GM12878 (cell line): ENCODE measurements around the gene CELSR3. TPM values are rescaled to one million over a fixed set of nuclear protein-coding genes. Genes with fewer than 3 reads are reported as not detected.
A peak's percentile ranks its signal among the peaks of the same experiment; 100 is the strongest.

ENCODE experiments used
- ATAC-seq: fragments of 200-7000 bp; cut with Tn5 transposase; 3 replicates; pipeline ENCODE4 v1.9.1; 2020; ENCODE audit warnings: mild to moderate bottlenecking, moderate library complexity
- BruUV-seq: library from RNA; stranded (reverse); fragments of 400-500 nt; replicated peaks from 2 replicates; lab custom pipeline; 2021; lab: Mats Ljungman, UMichigan
- CTCF ChIA-PET: fragments of 300-600 bp; sonication (Branson Sonifier 250); formaldehyde crosslinking; extraction: SDS; loops from one replicate; lab custom pipeline; 2021; ENCODE audit warnings: inconsistent platforms; lab: Yijun Ruan, JAX
- POLR2A ChIA-PET: fragments of 350-600 bp; formaldehyde crosslinking; extraction: SDS; loops from one replicate; lab custom pipeline; 2021; ENCODE audit warnings: inconsistent platforms; lab: Charles Lee
- RAD21 ChIA-PET: fragments of 300-600 bp; sonication (Branson Sonifier 250); formaldehyde crosslinking; loops from one replicate; lab custom pipeline; 2023; ENCODE audit warnings: antibody characterized with exemption; ENCODE audit not compliant: unreplicated experiment; lab: Charles Lee
- SMC1A ChIA-PET: fragments of 300-600 bp; sonication (Branson Sonifier 250); formaldehyde crosslinking; loops from one replicate; lab custom pipeline; 2023; ENCODE audit not compliant: unreplicated experiment, uncharacterized antibody; lab: Charles Lee
- DNase-seq: peaks from one replicate; pipeline ENCODE4 v3.0.0-alpha.2; 2011; ENCODE audit warnings: low read depth, low spot score
- FAIRE-seq: peaks from 3 replicates; lab custom pipeline; 2011; peaks lifted over from hg19 to GRCh38; lab: Jason Lieb, UNC
- H2AFZ ChIP-seq: 2 replicates; pipeline ENCODE4 v1.6.0; 2011; ENCODE audit warnings: low read depth, low read length, control low read depth; ENCODE audit not compliant: control insufficient read depth
- H3K27ac ChIP-seq: 2 replicates; pipeline ENCODE4 v1.5.1; 2011; ENCODE audit warnings: control low read depth; ENCODE audit not compliant: control insufficient read depth, insufficient read depth
- H3K27me3 ChIP-seq, 2 experiments: replicated peaks in 1 of 2; 2 replicates each; pipeline versions ENCODE4 v1.6.0 to v1.6.1; 2011; ENCODE audit warnings: low read length in 1 of 2; ENCODE audit not compliant: control insufficient read depth in 2 of 2, insufficient read depth in 2 of 2
- H3K36me3 ChIP-seq, 2 experiments: 2 replicates each; pipeline ENCODE4 v1.5.1; 2011; ENCODE audit warnings: low read length in 1 of 2; ENCODE audit not compliant: control insufficient read depth in 2 of 2, insufficient read depth in 2 of 2
- H3K4me1 ChIP-seq: 2 replicates; pipeline ENCODE4 v1.6.1; 2011; ENCODE audit warnings: mild to moderate bottlenecking, low read length, moderate library complexity, mixed read lengths; ENCODE audit not compliant: control insufficient read depth, insufficient read depth
- H3K4me2 ChIP-seq: 2 replicates; pipeline ENCODE4 v1.6.0; 2011; ENCODE audit warnings: control low read depth; ENCODE audit not compliant: control insufficient read depth, insufficient read depth
- H3K4me3 ChIP-seq: fragments of 200-600 bp; sonication (generic); 2 replicates; pipeline ENCODE4 v1.5.1; 2016
- H3K79me2 ChIP-seq: 2 replicates; pipeline ENCODE4 v1.6.0; 2011; ENCODE audit warnings: low read length; ENCODE audit not compliant: control insufficient read depth, insufficient read depth
- H3K9ac ChIP-seq: 2 replicates; pipeline ENCODE4 v1.8.0; 2011; ENCODE audit warnings: low read length, control low read depth, mixed read lengths; ENCODE audit not compliant: control insufficient read depth, insufficient read depth
- H3K9me3 ChIP-seq: replicated peaks from 3 replicates; pipeline ENCODE4 v1.5.1; 2011; ENCODE audit warnings: mild to moderate bottlenecking, low read length; ENCODE audit not compliant: control insufficient read depth, insufficient read depth
- H4K20me1 ChIP-seq: 2 replicates; pipeline ENCODE4 v1.6.0; 2011; ENCODE audit not compliant: control insufficient read depth, insufficient read depth
- BACH1 ChIP-seq: fragments of 450-650 bp; IDR thresholded peaks from 2 replicates; pipeline ENCODE4 v1.6.1; 2017; ENCODE audit warnings: mild to moderate bottlenecking, borderline replicate concordance
- POLR2A ChIP-seq: IDR thresholded peaks from 2 replicates; pipeline ENCODE4 v1.6.1; 2011; ENCODE audit warnings: low read depth, mild to moderate bottlenecking, low read length
- WGBS: methylation state at CpG from one replicate; pipeline ENCODE4 v1.1.6; 2016; ENCODE audit warnings: low lambda C conversion rate; ENCODE audit not compliant: insufficient replicate concordance, insufficient coverage; ENCODE audit errors: missing lambda C conversion rate; 5-methylcytosine and 5-hydroxymethylcytosine counted together
- in situ Hi-C: fragments of 300-500 bp; cut with MboI; formaldehyde crosslinking; loops from 9 replicates; pipeline ENCODE4 v1.14.3; 2018; ENCODE audit warnings: mixed read lengths
- intact Hi-C: fragments of 100-400 bp; cut with micrococcal nuclease; formaldehyde crosslinking; loops from one replicate; pipeline ENCODE4 v1.14.2; 2022; ENCODE audit not compliant: unreplicated experiment
- polyA plus RNA-seq, 11 experiments: library from polyadenylated mRNA; depleted of rRNA in 4 of 11; unstranded in 6 of 11; stranded (reverse) in 5 of 11; fragments of >200 nt; fragmentation: Nextera tagmentation in 4 of 11; fragmentation: Illumina TruSeq in 1 of 11; extraction: Ambion mirVana in 4 of 11; extraction: Trizol in 1 of 11; gene quantifications; 1 replicate in 1 of 11; 2 replicates in 10 of 11; pipeline versions ENCODE4 v1.2.1 to v1.2.3, GENCODE V29; 2011 to 2016; ENCODE audit warnings: inconsistent platforms in 2 of 11, missing spikeins in 2 of 11, low read depth in 1 of 11
- total RNA-seq, 4 experiments: library from RNA; depleted of rRNA in 3 of 4; stranded (reverse); fragments of >200 nt in 3 of 4; fragmentation: Illumina TruSeq in 1 of 4; extraction: Trizol in 1 of 4; gene quantifications; 2 replicates each; pipeline versions ENCODE4 v1.2.1 to v1.2.3, GENCODE V29; 2013 to 2021
- TF ChIP-seq, protein P1 (sequence below): IDR thresholded peaks from 2 replicates; pipeline ENCODE4 v1.6.1; 2011; ENCODE audit warnings: borderline replicate concordance, low read depth, mild to moderate bottlenecking, moderate library complexity, low read length; ENCODE audit not compliant: insufficient read depth, poor library complexity, severe bottlenecking
- TF ChIP-seq, protein P2 (sequence below): fragments of 150-350 bp; IDR thresholded peaks from 2 replicates; pipeline ENCODE4 v1.6.1; 2016; ENCODE audit warnings: low read depth, low read length

The CELSR3 gene
- total and polyA plus RNA-seq, 10 of the 15 experiments (the other 5 are each of a cell fraction or from before 2014, with no cell fraction given), result 0.08 to 1.6 (median 0.57) TPM

DNA sequence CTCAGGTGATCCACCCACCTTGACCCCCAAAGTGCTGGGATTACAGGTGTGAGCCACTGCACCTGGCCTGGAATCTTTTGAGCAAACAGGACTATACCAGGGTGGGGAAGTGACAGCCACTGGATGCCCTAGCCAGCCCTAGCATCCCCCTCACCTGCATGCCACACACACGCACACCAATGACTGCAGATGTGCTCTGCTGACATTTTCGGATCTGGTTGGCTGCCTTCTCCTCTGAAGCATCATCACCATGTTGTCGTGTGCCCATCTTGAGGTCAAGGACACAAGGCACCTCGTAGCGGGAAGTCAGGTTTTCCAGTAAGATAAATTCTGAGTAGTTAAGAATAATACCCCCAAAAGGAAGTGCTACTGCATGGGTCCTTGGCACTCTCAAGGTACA, 26.7 kb upstream of the CELSR3 start:
- ATAC-seq (no peak), DNase-seq (no peak), FAIRE-seq (no peak)
- SMC1A ChIA-PET, result no interaction called here
- no peaks in the 10 kb centered on the region; the same call in none of the 2 replicates for H4K20me1 ChIP-seq
- BruUV-seq, result no TSS peak
- no peak overlapping the region for H3K4me2 ChIP-seq
- no peaks in the 10 kb centered on the region; the same call in 1 of the 2 replicates for H3K4me1 ChIP-seq
- in situ Hi-C loops (no loop called here), intact Hi-C loops (no loop called here)
- TF ChIP-seq, protein P1, sequence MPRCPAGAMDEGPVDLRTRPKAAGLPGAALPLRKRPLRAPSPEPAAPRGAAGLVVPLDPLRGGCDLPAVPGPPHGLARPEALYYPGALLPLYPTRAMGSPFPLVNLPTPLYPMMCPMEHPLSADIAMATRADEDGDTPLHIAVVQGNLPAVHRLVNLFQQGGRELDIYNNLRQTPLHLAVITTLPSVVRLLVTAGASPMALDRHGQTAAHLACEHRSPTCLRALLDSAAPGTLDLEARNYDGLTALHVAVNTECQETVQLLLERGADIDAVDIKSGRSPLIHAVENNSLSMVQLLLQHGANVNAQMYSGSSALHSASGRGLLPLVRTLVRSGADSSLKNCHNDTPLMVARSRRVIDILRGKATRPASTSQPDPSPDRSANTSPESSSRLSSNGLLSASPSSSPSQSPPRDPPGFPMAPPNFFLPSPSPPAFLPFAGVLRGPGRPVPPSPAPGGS, result no peak
- TF ChIP-seq, protein P2, sequence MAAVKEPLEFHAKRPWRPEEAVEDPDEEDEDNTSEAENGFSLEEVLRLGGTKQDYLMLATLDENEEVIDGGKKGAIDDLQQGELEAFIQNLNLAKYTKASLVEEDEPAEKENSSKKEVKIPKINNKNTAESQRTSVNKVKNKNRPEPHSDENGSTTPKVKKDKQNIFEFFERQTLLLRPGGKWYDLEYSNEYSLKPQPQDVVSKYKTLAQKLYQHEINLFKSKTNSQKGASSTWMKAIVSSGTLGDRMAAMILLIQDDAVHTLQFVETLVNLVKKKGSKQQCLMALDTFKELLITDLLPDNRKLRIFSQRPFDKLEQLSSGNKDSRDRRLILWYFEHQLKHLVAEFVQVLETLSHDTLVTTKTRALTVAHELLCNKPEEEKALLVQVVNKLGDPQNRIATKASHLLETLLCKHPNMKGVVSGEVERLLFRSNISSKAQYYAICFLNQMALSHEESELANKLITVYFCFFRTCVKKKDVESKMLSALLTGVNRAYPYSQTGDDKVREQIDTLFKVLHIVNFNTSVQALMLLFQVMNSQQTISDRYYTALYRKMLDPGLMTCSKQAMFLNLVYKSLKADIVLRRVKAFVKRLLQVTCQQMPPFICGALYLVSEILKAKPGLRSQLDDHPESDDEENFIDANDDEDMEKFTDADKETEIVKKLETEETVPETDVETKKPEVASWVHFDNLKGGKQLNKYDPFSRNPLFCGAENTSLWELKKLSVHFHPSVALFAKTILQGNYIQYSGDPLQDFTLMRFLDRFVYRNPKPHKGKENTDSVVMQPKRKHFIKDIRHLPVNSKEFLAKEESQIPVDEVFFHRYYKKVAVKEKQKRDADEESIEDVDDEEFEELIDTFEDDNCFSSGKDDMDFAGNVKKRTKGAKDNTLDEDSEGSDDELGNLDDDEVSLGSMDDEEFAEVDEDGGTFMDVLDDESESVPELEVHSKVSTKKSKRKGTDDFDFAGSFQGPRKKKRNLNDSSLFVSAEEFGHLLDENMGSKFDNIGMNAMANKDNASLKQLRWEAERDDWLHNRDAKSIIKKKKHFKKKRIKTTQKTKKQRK, result no peak
- TF ChIP-seq POLR2A (peak; percentile 50), BACH1 (no peak)
- no peaks in the 10 kb centered on the region for H3K27me3 ChIP-seq
- peaks cover 35 to 41% of the 10 kb centered on the region in 2 experiments for H3K36me3 ChIP-seq
- RAD21 ChIA-PET, result no interaction called here
- peaks cover 12% of the 10 kb centered on the region for H3K79me2 ChIP-seq
- no peak overlapping the region for H3K4me3 ChIP-seq
- no peak overlapping the region for H3K9ac ChIP-seq
- whole genome bisulfite sequencing, result 59% methylated on average over 5 of the region's 5 CpGs
- CTCF ChIA-PET, result no interaction called here
- no peaks in the 10 kb centered on the region for H3K9me3 ChIP-seq
- POLR2A ChIA-PET, result no interaction called here
- H2AFZ ChIP-seq, result no peak overlapping the region
- H3K27ac ChIP-seq, result no peak overlapping the region
